Lower leg skin (tissue), 4 donors: ENCODE results near the gene CCR9. TPM values are rescaled to one million over a fixed set of nuclear protein-coding genes. Genes with fewer than 3 reads are reported as not detected.

Experiments used
- DNase-seq, 2 donors: peaks; one replicate each; pipeline ENCODE4 v3.0.0-alpha.2; 2019; ENCODE audit warnings: low spot score in 2 of 2
- H3K4me3 ChIP-seq: fragments of 200-600 bp; sonication (generic); 2 replicates; pipeline ENCODE4 v1.5.1; 2017; ENCODE audit warnings: mild to moderate bottlenecking, low read depth; ENCODE audit not compliant: poor library complexity, severe bottlenecking
- POLR2A ChIP-seq, 2 donors: fragments of 450-650 bp; IDR thresholded peaks; one replicate each; pipeline ENCODE4 v1.6.1; 2016 to 2017; ENCODE audit warnings: antibody characterized with exemption in 2 of 2, mild to moderate bottlenecking in 1 of 2, moderate library complexity in 1 of 2
- WGBS, 2 donors: methylation state at CpG; one replicate each; pipeline ENCODE4 v1.1.5; 2018; 5-methylcytosine and 5-hydroxymethylcytosine counted together
- intact Hi-C: fragments of 100-400 bp; cut with DNase I; formaldehyde crosslinking; loops from one replicate; pipeline ENCODE4 v1.15.0; 2023; ENCODE audit warnings: low total_unique reads
- total RNA-seq, 4 donors: library from RNA; depleted of rRNA; stranded (reverse); fragments of >200 nt; gene quantifications; one replicate each; pipeline ENCODE4 v1.1.0, GENCODE V29; 2016
- TF ChIP-seq, protein P1 (sequence below), 3 donors: fragments of 450-650 bp; IDR thresholded peaks; one replicate each; pipeline ENCODE4 v1.5.1; 2016; ENCODE audit warnings: antibody characterized with exemption in 3 of 3, mild to moderate bottlenecking in 3 of 3, moderate library complexity in 2 of 3

Gene CCR9
- total RNA-seq, 4 donors from 2014 or later: 0.25 TPM; not detected in 3

DNA sequence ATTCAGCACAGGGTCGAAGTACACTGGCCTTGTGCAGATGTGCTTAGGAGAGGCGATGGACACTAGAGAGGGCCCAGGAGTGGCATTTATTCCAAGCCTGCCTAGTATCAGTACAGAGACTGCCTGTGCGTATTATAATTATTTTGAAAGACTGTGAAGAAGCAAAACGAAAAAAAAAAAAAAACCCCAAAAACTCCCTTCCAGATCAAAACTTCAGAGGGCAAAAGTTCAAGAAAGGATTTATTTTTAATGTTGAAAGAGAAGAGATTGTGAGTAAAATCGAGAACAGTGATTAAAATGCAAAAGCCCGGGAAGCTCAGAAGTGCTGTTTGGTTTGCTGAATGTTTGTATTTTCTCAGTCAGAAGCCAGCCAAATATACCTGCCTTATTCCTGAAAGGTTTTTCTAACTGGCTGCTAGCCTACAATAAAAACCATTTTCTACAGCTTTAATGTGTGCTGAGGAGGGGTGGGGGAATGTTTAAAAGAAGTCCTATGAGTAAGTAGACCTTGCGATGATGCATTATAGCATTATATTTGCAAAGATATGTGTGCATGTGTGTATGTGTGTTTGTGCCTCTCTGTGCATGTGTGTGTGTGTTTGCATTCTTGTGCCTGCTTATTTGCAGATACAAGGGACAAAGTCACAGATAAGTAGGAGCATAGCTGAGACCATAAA, 25.2 kb upstream of the CCR9 start:
- 59% methylated on average over 7 of the region's 7 CpGs for WGBS, 2 donors
- TF ChIP-seq POLR2A (IDR thresholded peaks at IDR 0.05): no peak
- TF ChIP-seq, protein P1, sequence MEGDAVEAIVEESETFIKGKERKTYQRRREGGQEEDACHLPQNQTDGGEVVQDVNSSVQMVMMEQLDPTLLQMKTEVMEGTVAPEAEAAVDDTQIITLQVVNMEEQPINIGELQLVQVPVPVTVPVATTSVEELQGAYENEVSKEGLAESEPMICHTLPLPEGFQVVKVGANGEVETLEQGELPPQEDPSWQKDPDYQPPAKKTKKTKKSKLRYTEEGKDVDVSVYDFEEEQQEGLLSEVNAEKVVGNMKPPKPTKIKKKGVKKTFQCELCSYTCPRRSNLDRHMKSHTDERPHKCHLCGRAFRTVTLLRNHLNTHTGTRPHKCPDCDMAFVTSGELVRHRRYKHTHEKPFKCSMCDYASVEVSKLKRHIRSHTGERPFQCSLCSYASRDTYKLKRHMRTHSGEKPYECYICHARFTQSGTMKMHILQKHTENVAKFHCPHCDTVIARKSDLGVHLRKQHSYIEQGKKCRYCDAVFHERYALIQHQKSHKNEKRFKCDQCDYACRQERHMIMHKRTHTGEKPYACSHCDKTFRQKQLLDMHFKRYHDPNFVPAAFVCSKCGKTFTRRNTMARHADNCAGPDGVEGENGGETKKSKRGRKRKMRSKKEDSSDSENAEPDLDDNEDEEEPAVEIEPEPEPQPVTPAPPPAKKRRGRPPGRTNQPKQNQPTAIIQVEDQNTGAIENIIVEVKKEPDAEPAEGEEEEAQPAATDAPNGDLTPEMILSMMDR (IDR thresholded peaks at IDR 0.05): no peak
- DNase-seq: no peak
- intact Hi-C loops: no loop called here
- H3K4me3 ChIP-seq: no peak overlapping the region

DNA sequence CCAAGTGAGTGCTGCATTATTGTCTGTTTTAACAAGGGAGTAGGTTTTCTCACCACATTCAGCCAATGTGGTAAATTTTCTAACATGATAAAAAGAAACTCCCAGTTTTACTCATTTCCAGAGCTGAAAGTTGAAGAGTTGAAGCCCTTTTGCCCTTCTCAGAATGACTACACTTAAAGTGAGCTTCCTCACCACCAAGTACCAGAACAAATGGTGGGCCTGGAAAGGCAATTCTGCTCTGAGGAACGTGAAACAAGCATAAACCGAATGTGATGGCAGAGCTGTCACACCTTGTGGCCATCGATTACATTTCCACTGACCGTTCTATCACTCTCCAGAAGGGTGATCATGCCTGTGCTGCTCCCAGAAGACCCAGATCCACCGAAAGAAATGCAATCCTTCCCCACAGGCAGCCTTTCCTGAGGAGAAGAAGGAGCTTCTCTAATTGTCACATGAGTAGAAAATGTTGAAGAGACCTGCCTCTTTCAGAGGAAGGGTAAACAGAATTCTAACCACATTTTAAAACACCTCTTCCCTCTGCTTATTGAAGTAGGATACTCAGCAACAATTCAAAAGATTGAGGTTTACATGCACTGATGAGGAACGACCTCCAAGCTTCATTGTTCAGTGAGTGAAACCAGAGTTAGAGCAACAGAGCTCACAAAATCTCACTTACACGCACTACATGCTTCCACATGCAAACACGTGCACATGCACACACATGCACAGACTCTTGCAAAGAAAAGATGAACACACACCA, 21.4 kb upstream of the CCR9 start:
- WGBS, 2 donors: 68 to 72% methylated on average over 8 of the region's 8 CpGs
- no peak for DNase-seq
- TF ChIP-seq, protein P1 (IDR thresholded peaks at IDR 0.05): no peak
- TF ChIP-seq POLR2A (IDR thresholded peaks at IDR 0.05): no peak
- intact Hi-C loops: no loop called here
- H3K4me3 ChIP-seq: no peak overlapping the region

DNA sequence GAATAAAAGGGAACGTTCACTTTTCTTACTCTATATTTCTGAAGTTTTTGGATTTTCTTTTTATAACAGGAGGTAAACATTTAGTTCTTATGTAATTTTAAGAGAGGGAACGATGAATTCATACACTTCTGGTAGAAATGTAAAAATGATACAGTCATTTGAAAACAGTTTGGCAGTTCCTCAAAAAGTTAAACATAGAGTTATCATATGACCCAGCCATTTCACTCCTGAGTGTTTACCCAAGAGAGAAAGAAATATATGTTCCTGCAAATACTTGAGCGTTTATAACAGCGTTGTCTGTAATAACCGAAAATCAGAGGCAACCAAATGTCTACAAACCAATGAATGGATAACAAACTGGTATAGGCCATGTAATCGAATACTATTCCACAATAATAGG, 20.8 kb upstream of the CCR9 start:
- TF ChIP-seq, protein P1 (IDR thresholded peaks at IDR 0.05): no peak
- TF ChIP-seq POLR2A (IDR thresholded peaks at IDR 0.05): no peak
- 77 to 89% methylated on average over 6 of the region's 6 CpGs for WGBS, 2 donors
- H3K4me3 ChIP-seq: no peak overlapping the region
- intact Hi-C loops: no loop called here
- no peak for DNase-seq

- DNase-seq: no peak
- TF ChIP-seq, protein P1 (IDR thresholded peaks at IDR 0.05): no peak
- no peak for TF ChIP-seq POLR2A (IDR thresholded peaks at IDR 0.05)
- H3K4me3 ChIP-seq: no peak overlapping the region
- WGBS, 2 donors: 60 to 65% methylated on average over 2 of the region's 2 CpGs
- intact Hi-C loops: no loop called here
Observed at GRCh38 chr3:45868213-45868612, 18.1 kb upstream of the CCR9 start.

DNA sequence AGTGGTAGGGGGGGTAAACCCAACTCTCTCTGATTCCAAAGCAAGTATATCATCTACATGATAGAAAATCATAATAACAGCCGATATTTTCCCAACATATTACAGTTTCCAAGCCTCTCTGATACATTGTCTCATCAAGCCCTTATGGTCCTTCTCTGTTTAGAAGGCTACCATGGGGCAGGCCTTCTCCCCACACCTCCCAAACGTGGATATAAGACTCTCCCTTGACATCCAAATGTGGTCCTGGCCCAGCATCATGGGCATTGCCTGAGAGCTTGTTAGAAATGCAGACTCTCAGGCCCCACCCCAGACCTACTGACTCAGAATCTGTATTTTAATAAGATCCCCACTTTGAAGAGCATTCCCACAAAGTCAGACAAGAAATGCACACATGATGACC, 17.7 kb upstream of the CCR9 start:
- H3K4me3 ChIP-seq: no peak overlapping the region
- intact Hi-C loops: no loop called here
- TF ChIP-seq POLR2A (IDR thresholded peaks at IDR 0.05): no peak
- TF ChIP-seq, protein P1 (IDR thresholded peaks at IDR 0.05): no peak
- WGBS, 2 donors: 83 to 84% methylated on average over 2 of the region's 2 CpGs
- no peak for DNase-seq
